Activated CD4-positive, alpha-beta T cell treated with anti-CD3 and anti-CD28 coated beads, Interleukin-2, Interleukin-6, amounts not matched to agents 100 ng/mL and 50 ng/mL, durations not matched to agents 16 hours and 8 hours (primary cell): ENCODE results near the gene LRRC66.

ENCODE experiments used
- DNase-seq: peaks from one replicate; pipeline ENCODE4 v3.0.0-alpha.2; 2020

The LRRC66 gene

DNA sequence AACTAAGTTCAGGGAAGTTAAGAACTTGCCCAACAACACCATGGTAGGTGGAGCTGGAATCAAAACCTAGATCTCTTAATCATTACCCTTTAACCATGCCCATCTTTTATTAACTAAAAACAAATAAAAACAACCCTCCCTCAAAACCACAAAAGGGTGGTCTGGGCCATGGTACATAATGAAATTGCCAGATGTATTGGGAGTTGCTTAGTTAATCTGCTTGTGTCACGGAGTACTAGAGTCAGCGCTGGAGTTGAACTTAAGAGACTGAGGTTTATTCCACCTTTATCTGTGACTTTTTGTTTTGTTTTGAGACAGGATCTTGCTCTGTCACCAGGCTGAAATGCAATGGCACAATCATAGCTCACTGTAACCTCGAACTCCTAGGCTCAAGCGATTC is 13.3 kb downstream of the LRRC66 start:
- DNase-seq = no peak

DNA sequence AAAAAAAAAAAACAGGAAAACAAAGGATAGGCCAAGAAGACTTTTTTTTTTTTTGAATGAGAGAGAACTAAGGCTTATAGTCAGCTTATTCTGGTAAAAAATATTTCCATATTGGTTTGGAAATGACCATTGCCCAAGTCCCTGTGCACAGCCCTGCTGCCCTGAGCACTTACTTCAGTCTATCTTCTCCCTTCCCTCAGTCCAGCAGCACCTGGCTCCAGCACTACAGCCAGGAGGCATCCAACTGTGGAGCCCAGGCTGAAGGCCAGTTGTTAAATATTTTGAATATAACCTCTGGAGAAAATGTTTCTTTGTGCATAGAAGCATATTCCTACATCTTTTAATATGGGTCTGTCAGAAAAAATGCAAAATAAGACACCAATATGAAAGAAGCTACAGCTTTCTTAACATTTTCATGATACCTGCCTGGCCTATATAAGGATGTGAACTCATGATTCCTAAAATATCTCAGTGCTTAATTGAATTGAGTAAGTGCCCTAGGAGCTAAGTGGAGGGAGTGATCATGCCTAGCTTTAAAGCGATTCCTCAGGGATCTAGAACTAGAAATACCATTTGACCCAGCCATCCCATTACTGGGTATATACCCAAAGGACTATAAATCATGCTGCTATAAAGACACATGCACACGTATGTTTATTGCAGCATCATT is 14.4 kb downstream of the LRRC66 start:
- no peak for DNase-seq

DNA sequence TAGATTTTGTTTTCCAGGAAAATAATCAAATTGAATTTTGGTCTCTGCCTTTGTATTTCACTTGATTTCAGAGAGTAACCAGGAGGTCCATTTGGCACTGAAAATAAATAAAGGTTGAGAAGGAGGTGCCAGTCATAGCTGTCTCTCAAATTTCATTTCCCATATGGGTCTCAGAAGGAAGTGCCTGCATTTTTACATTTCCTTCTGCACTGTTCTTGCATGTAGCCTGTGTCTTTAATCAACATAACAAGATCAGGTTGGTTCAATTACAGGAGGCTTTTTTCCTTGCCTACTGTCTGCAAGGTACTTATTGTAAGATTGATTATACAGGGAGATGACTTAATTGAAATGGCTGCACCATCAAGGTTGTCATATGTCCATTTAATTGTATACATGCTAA is 15.7 kb downstream of the LRRC66 start:
- DNase-seq = no peak

DNA sequence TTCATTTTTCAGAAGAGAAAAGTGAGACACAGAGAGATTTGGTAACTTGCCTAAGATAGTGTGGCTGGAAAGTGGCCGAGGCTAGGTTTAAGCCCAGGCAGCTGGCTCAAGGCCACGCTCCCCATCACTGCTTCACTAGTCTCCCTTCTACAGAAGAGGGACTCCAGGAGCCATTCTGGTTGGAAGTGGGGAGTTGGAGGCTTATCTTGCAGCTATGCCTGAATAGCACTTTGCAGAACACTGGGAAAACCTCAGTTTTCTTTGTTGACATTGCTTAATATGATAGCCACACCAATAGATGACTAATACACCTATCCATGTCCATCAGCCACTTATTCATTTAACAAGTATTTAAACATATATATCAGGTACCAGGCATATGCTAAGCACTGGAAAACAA is 18.5 kb downstream of the LRRC66 start:
- no peak for DNase-seq

DNA sequence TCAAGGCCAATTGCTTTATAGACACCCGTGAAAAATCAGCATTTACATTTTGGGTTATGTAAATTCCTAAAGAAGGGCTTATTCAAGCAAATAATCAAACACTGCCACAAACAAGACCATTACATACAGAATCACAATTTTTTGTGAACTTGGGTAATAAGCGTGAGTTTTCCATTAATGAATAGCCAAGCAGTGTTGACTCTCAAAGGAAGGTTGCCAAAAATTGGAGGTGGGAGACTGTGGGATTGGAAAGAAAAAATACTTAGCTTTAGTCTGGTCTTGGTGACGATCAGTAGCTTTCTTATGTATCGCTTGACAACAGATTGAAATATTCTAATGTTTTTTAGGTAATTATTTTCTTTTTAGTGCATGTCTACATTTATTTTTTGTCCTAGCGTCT is 20.9 kb downstream of the LRRC66 start:
- DNase-seq = no peak

DNA sequence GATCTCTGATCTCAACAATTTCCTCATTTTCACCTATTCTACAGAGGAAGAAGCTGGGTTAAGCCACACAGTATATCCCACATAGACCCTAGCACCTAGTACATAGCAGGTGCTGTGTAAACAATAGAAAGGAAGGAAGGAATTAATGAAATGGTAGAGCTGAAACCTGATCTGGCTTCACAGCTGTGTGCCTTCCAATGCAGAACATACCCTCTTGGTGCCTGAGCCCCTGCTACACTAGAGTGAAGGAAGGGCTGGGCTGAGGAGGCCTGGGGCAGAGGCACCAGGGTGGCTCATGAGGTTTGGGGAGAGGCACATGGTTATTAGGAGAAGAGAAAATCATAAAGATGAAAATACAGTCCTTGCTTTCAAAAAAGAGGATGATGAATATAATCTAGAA is 21.3 kb downstream of the LRRC66 start:
- no peak for DNase-seq

DNA sequence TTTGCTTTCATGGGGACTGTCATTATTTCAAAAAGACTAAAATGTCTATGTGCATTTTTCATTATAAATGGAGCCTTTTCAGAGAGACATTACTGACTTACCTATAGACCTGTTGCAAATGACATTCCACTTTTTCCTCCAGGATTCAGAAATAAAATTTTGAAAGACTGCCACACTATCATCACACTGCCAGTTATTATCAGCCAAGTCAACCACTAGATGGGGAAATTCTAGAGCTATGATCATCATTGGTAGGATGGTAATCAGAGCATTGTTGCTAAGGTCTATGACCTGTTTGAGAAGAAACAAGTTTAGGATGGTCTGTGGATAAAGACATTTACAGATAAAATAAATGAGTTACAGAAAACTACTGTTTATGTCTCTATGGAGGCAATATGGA is 22.5 kb downstream of the LRRC66 start:
- DNase-seq = no peak

DNA sequence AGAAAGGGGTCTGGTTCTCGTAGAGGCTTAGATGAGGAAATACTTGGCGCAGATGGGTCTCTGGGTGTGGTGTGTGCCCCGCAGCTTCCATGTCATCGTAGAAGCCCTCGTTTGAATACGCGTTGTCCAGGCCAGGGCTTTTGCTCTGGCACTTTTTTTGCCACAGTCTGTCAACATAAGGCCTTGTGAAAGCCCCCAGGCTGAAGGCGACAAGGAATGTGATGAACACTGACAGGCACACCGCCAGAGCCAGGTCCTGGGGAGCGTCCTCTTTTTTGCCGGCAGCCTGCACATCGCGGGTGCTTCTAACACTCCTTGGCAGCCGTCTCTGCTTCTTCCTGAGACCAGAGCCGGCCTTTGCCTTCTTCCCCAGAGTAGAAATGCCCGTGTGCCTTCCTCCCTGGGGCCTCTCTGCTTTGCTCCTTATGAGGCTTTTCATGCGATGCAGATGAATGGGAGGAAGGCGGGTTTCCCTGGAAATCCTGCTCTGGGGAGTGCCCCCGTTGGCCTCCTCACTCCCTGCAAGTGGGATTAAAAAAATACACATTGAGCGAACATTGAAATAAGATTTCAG is 24.4 kb downstream of the LRRC66 start:
- no peak for DNase-seq

DNA sequence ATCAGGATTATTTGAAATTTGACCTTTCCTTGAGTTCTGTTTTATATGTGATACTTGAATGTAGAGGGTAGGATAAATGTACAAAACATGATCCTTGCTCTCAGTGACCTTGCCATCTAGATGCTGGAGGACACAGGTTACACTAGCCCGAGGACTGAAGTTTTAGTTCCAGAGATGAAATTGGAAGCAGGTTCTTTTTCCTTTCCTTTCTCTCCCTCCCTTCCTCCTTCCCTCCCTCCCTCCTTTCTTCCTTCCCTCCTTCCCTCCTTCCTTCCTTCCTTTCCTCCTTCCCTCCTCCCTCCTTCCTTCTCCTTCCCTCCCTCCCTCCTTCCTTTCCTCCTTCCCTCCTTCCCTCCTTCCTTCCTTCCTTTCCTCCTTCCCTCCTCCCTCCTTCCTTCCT is 54.3 kb downstream of the LRRC66 start:
- DNase-seq = no peak

DNA sequence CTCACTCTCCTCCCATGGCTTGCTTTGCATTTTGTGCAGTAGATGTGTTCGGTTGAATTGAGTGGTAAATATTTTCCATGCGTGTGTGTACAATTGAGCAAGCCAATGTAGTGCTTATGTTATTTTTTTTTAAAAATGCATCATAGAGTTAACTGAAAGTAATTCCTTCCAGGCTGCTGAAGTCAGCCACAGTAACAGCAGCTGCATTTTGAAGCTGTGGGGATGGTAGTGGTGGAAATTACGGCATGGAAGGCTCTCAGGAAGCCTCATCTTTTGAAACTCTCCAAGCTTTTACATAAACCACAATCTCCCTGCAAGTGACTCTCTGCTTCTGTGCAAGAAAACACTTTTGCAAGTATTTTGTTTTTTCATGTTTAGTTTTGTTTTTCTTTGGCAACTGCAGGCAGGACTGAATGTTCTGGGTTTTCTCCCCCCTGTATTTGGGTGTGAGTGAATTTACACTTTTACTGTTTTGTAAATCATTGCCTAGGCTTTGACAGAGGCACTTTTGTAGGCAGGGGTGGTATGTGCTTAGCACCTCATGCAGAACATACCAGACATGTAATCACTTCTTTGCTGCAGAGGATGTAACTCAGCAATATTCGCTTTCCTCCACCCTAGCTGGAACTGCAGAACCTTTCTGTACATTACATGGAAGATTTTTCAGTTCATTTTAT is 56.2 kb downstream of the LRRC66 start:
- DNase-seq = no peak

DNA sequence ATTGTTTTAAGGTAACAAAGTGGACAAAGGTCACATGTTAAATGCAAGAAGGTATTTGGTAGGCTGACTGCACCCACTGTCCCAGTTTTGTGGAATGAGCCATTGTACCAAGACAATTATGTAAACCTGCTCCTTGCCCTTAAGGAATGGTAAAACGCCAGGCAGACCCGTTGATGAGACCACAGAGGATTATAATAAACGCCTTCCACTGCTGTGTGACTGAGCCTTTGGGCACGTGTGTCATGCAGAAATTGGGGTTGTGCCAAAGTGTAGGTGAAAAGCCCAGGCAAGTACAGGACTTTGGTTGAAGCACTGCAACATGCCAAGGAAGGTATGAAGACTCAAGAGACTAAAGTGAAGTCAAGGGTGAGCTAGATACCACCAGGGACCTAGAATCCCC is 59.7 kb downstream of the LRRC66 start:
- DNase-seq = no peak

DNA sequence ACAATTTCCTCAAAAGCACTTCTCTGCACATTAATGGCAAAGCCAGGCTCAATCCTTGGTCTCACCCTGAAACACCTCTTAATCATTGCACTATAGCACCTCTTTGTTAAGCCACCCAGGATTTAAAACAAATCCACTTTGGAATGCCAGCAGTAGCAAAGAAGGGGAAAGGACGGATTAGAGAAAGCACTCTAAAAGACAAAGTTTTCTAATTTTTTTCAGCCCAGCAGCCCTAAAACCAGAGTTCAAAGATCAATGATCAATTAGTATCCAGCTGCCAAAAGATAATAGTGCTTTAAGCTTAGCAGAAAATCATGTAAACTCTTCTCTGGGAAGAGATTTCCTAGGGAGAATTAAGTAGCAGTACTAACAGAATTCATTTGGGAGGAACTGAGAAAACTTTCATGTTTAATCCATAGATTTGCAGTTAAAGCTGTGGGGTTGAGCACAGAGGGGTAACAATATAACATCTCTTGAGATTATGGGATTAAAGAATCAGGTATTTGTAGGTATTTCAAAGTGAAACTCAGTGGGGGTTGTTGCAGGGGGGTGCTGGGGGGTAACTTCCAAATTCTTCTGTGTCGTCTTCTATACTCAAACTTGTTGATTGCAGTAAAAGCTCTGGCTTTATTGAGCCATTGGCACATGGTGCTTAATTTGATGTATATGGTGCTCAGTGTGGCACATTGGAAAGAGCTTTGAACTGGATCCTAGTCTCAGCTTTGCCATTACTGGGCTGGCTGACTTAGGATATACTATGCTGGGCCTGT is 61.8 kb downstream of the LRRC66 start:
- DNase-seq = no peak
